ENCODE data around the gene BRMS1L. TPM values are rescaled to one million over a fixed set of nuclear protein-coding genes. Genes with fewer than 3 reads are reported as not detected.
A peak's percentile ranks its signal among the peaks of the same experiment; 100 is the strongest.

Gene BRMS1L
- total and polyA plus RNA-seq, 2 of the 4 experiments (the other 2 are of a cell fraction), result 1.8 to 6.2 TPM

DNA sequence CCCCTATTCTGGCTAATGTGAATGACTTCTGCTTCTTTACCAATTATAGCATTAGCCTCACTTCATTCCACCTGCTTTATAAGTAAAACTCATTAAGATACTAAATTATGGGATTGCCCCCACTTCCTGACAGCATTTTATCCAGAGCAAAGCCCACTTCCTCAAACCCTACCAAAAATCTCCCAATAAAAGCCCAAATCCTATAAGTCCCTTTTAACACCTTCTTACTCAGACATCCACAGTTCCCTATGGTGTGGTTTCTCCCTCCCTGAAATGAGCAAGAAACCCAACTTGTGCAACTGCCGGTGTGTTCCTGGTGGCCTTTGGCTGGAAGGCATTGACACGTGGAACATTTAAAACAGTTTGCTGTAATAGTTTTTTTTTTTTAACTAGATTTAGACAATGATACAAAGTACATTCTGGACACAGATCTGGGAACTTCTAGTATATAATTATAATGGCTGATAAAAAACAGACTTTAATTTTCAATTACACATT, 53.1 kb downstream of the BRMS1L start:
- Histone ChIP-seq H3K14ac (replicated peaks; ENCODE audit: low read depth, low read length) (peak overlapping the region; percentile 58; the same call in 1 of the 2 replicates), H3K27me3 (ENCODE audit: control insufficient read depth, insufficient read depth, low read length) (no peaks in the 10 kb centered on the region), H3K79me1 (ENCODE audit: low read depth in 1 of 2, low read length in 2 of 2) (no peaks in the 10 kb centered on the region), H3K4me2 (ENCODE audit: low read depth, low read length) (peak overlapping the region; percentile 82), H3K27ac (ENCODE audit: insufficient read depth, low read length) (peak overlapping the region; percentile 62; the same call in 1 of the 2 replicates), H3K36me3 (ENCODE audit: control insufficient read depth, insufficient read depth, low read length) (no peaks in the 10 kb centered on the region), H4K91ac (ENCODE audit: insufficient read depth, low read depth, low read length) (peak overlapping the region; percentile 68), H3K9me1 (ENCODE audit: insufficient read depth, low read length) (no peaks in the 10 kb centered on the region), H3K4ac (ENCODE audit: low read depth, low read length) (peak overlapping the region; percentile 84), H3K56ac (ENCODE audit: extremely low read depth, insufficient read depth, low read length) (peak overlapping the region; percentile 30; the same call in 1 of the 2 replicates), H3K23ac (ENCODE audit: low read depth, low read length) (peak overlapping the region; percentile 36; the same call in 1 of the 2 replicates), H2AK5ac (ENCODE audit: low read depth, low read length) (peak overlapping the region; percentile 57; the same call in 1 of the 2 replicates), H2BK120ac (ENCODE audit: low read depth, low read length) (peak overlapping the region; percentile 85), H3K18ac (ENCODE audit: low read depth, low read length) (no peak overlapping the region), H3K9me3 (ENCODE audit: control insufficient read depth, insufficient read depth, low read length) (no peaks in the 10 kb centered on the region), H4K20me1 (ENCODE audit: insufficient read depth, low read length) (peaks cover 7% of the 10 kb centered on the region; the same call in 1 of the 2 replicates), H4K5ac (ENCODE audit: low read depth, low read length) (no peak overlapping the region), H2AFZ (replicated peaks; ENCODE audit: low read length, poor library complexity) (no peak overlapping the region), H2BK5ac (ENCODE audit: low read depth, low read length, poor library complexity, severe bottlenecking) (peak overlapping the region; percentile 31), H3K4me1 (ENCODE audit: control insufficient read depth, insufficient read depth, low read length) (peaks cover 2% of the 10 kb centered on the region), H3K9ac (ENCODE audit: low read depth, low read length) (no peak overlapping the region), H2AK9ac (replicated peaks; ENCODE audit: low read depth, low read length, poor library complexity) (no peak overlapping the region), H2BK15ac (ENCODE audit: low read depth, low read length) (peak overlapping the region; percentile 36; the same call in 1 of the 3 replicates), H2BK20ac (ENCODE audit: low read depth, low read length) (peak overlapping the region; percentile 59; the same call in 1 of the 2 replicates), H4K8ac (ENCODE audit: low read depth in 2 of 2, low read length in 2 of 2) (peak overlapping the region in 1 of 2 experiments; percentile 22; a peak in 1 of 4 replicates), H3K4me3 (ENCODE audit: insufficient read depth, low read depth, low read length) (no peak overlapping the region)
- intact Hi-C loops (cut with micrococcal nuclease) (loop anchor here (2.0 kb wide), 1 partner anchor 496 kb away; no protein-coding TSS in a partner anchor), dilution Hi-C loops (cut with HindIII; ENCODE audit: low sequenced_read_pairs, unreplicated experiment) (no loop called here), in situ Hi-C loops (cut with MboI; ENCODE audit: low sequenced_read_pairs) (no loop called here)
- CTCF ChIA-PET, result interaction anchor here (0.6 to 1.0 kb wide), 3 partner anchors 11 to 93 kb away, joined by 3 to 4 read pairs (median 3); partner anchors contain the start of gene BRMS1L
- POLR2A ChIA-PET (ENCODE audit: unreplicated experiment), result no interaction called here
- DNase-seq, result peak; percentile 11
- BruUV-seq (replicated peaks), result no TSS peak
- 0 out of 2 replicates have a peak, but pooled peaks have one; percentile 10 for TF ChIP-seq CEBPB (IDR thresholded peaks at IDR 0.05; ENCODE audit: low read depth, low read length)
- TF ChIP-seq NFE2L2 (IDR thresholded peaks at IDR 0.05; ENCODE audit: low read depth, low read length), result no peak
- ATAC-seq (ENCODE audit: low read depth), result no peak
- WGBS, 2 experiments (ENCODE audit: extremely low coverage in 2 of 2, insufficient read length in 1 of 2), result no CpG with 5 or more reads among the region's 2 CpGs

Measured in IMR-90 (cell line).